DLD1 (cell line): ENCODE measurements around the gene LIPM.

Experiments used
- in situ Hi-C: cut with HindIII; loops from 2 replicates; pipeline ENCODE4 v1.10.0; 2017; ENCODE audit warnings: low sequenced_read_pairs

Gene LIPM

DNA sequence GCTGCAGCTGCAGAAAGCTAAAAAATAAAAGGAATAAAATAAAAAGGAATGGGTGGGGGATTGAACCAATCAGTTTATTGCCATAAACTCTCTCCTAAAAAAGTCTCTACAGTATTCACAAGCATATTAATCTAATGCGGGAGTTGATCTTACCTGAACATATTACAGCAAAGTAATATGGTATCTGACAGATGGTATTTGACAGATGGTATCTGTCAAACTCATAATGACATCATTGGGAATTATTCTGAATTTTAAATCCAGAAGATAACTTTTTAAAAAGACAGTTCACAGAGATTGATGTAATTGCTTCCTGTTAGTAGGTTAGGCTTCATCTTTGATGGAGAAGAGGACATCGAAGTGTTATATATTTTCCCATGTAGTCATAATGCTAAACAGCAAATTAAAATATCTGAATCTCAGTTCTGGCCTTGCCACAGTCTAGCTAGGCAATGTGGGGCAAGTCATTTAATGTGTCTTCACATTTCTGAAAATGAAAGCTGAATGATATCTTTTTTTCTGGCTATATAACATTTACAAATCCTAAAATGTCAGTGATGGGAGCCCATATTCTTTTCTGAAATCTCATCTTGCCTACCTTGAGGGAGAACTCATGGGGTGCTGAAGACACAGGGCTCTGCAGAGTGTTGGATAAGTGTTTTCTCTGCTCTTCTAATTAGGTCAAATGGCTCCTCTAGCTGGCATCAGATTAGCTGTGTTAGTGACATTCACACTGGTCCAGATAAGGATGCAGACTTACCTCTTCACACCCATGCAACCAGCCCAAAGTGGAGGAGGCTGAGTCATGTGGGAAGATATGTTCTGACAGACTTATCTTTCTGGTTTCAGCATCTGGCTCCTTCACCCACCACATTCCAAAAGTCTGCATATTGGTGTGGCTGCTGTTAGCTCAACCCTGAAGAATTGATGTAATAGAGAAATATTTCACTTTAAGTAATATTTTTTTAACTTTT, 2.1 kb upstream of the LIPM start:
- in situ Hi-C loops, result loop anchor here (10.0 kb wide), 1 partner anchor 236 kb away; no protein-coding TSS in a partner anchor

DNA sequence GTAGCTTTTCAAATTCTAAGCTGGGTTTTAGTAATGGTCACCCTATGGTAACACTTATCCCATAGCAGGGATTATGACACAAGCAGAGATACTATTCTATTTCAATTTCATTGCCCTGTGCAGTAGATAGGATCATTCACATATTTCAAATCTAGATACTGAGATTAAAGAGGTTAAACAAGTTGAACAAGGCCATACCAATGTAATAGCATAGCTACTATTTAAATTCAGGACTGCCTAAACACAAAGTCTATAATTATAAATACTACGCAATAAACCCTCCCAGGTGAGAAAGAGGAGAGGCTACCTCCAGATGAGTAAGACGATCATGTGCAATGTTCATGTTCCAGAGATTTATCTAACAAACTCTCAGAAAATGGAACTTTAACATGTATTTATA, 1.1 kb downstream of the LIPM start:
- in situ Hi-C loops, result loop anchor here (10.0 kb wide), 1 partner anchor 239 kb away; no protein-coding TSS in a partner anchor

DNA sequence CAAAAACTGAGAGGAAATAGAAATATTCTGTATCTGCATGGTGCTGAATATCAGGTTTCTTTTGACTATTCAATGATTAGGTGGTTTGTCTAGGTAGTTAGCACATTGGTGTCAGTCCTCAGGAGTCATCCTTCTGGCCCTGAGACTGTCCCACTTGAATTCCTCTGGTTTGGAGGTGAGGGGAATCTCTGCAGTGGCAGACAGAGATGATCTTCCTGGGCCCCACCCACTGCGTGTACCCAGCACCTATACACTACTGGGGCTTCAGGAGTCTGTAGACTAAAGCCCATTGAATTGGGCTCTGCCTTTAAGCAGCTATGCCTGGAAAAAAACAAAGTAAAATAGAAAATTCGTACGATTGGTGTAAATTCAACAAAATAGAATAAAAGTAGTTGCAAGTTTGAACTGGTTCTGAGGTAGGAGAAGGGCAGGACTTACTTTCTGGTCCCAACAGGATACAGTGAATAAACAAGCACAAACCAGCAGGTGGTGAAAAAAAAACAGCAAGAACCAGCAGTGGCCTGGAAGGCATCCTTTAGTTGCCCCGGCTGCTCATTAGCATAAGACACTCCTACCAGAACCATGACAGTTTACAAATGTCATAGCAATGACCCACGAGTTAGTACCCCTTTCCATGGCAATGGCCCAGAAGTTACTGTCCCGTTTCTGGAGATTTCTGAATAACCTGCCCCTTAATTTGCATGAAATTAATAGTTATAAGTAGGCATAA, 1.7 kb downstream of the LIPM start:
- in situ Hi-C loops, result loop anchor here (10.0 kb wide), 1 partner anchor 239 kb away; no protein-coding TSS in a partner anchor

GRCh38 chr10:88805361-88805760, 2.8 kb downstream of the LIPM start:
- in situ Hi-C loops, result loop anchor here (10.0 kb wide), 1 partner anchor 241 kb away; no protein-coding TSS in a partner anchor

GRCh38 chr10:88805924-88806323, 3.4 kb downstream of the LIPM start:
- in situ Hi-C loops, result loop anchor here (10.0 kb wide), 1 partner anchor 241 kb away; no protein-coding TSS in a partner anchor

GRCh38 chr10:88809621-88810020, 7.1 kb downstream of the LIPM start:
- in situ Hi-C loops, result loop anchor here (10.0 kb wide), 1 partner anchor 245 kb away; no protein-coding TSS in a partner anchor

DNA sequence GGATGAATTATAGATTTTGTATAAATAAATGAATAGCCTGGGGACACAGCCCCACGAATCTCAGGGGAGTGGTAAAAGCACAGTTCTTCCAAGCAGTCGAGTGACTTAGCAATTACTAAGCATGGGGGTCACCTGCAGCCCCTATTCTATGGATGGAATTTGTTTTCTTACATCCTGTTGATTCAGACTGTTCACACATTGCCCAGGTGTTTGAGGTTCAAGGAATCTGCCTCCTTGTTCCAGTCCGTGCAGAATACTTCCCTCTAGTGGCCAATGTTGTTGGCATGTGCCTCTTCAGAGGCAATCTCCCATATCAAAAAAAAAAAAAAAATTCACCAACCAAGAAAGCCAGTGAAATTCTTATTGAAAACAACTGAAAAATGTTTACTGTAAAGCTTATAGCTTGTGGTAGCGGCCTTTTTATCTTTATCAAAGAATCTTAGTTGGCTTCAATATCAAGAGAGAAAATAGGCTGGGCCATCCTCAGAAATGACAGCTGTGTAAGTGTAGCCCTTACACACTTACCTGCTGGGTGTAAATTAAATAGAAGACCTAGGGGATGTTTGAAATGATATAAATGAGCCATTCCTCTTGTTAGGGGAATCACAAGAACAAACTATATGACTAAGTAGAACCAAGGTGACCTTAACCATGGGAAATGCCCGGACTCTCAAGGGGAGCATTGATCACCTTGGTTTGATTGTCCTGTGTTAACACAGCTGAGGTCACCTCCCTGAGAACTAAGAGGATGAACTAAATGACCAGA, 7.8 kb downstream of the LIPM start:
- in situ Hi-C loops, result no loop called here

DNA sequence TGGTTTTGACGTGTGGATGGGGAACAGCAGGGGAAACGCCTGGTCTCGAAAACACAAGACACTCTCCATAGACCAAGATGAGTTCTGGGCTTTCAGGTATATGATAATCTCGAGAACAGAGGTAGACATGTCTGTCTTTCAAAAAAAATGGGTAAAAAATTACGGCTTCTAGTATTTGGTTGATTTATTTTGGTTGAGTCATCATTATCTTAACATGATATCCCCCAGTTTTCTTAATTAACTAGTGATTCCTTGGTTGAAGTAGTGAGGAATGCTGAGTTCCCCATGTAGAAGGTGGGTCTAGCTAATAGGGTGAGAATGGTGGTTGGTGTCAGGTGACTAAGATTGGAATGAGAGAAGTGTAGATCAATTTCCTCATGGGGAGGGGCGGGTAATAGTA, 10.7 kb downstream of the LIPM start:
- in situ Hi-C loops, result no loop called here

DNA sequence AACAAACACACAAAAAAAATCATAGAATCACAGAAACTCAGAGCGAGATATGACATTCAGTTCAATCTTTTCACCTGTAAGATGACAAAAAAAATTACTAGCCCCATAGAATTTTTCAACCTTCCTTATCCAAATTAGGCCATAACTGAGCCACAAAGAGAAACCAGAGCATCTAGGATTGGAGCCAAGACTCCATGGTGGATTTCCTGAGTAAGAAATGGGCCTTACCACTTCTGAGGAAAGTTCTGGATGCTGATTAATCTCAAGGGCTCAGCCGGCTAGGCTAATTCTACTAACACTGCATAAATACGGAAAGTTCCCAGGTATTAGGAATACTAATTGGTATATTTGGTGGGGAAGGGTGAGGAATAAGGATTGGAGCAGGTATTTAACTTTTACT, 16.8 kb downstream of the LIPM start:
- in situ Hi-C loops, result no loop called here

DNA sequence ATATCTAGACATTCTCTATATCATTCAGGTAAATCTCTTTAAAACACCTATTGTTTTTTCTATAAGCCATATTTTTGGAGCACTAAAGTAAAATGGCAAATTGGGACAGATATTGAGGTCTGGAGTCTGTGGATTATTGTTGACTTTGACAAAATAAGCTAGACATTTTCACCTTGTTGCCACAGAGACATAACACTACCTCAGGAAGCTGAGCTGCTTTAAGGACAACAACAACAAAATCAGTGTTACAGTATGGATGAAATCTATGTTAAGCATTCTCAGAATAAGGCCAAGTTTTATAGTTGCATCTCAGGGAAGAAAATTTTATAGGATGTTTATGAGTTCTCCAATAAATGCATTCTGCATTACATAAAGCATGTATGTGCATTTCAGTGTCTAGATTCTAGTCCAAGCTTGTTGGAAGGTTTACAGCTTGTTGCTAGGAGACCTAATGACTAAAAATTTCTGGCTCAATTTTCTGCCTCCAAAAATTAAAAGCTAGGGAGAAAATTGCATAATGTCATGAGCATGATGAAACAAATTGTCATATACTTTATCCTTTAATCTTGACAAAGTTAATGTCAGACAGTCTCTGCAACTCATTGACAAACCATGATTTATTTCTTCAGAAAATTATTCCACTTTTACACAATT, 18.3 kb downstream of the LIPM start:
- in situ Hi-C loops, result no loop called here

DNA sequence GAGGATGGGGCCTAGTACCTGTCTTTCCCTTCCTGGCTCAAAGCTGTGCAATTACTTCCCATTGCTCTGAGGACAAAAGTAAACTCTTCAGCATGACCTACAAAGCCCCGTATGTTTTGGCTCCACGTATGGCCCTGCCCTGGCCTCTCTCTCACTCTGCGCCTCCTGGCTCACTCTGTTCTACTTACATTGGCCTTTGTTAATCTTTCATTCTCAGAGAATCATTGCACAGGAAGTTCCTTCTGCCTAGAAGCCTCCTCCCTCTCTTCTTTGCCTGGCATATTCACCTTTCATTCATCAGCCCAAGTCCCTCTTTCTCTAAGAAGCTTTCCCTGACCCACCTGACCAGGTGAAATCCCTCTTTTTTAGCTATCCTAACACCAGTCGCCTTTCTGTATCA, 23.9 kb downstream of the LIPM start:
- in situ Hi-C loops, result loop anchor here (25.0 kb wide), 1 partner anchor 386 kb away; the partner anchor contains the start of gene CH25H

DNA sequence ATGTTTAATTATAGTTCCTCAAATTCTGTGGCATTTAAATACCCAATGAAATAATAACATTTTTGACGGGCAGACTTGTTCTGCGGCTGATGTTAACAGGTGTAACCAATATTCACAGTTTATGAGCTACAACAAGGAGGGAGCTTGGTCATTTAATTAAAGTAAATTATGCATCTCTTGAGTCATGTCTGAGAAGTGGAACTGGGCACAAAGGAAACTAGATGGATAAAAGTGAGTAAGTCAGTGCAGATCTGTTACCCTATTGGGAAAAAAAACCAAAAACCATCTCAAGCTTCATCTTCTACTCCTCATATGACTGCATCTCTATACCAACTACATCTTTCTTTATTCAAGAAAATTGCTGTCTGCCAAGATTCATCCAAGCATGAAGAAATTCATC, 25.1 kb downstream of the LIPM start:
- in situ Hi-C loops, result loop anchor here (25.0 kb wide), 1 partner anchor 385 kb away; the partner anchor contains the start of gene CH25H

GRCh38 chr10:88828310-88828709, 25.8 kb downstream of the LIPM start:
- in situ Hi-C loops, result loop anchor here (25.0 kb wide), 1 partner anchor 384 kb away; the partner anchor contains the start of gene CH25H

- in situ Hi-C loops, result loop anchor here (25.0 kb wide), 1 partner anchor 382 kb away; the partner anchor contains the start of gene CH25H
These were observed 28.2 kb downstream of the LIPM start for GRCh38 chr10:88830643-88831268.

DNA sequence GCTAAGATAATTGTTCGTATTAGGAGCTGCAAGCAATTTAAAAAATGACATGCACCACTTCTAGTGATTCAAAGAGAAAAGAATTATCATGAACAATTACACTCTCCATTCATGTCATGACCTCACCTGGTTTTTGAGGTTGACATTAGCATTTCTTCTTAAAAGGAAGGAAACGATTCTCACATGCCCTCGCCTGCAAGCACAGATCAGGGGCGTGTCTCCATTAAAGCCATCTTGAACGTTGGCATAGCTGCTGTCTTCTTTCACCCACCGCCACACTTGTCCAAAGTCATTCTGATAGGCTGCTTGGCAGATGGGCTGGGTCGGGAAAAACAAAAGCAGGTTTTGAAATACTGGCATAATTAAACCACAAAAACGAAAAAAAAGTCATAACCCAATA, 29.2 kb downstream of the LIPM start:
- in situ Hi-C loops, result loop anchor here (25.0 kb wide), 1 partner anchor 381 kb away; the partner anchor contains the start of gene CH25H

- in situ Hi-C loops, result loop anchor here (25.0 kb wide), 1 partner anchor 380 kb away; the partner anchor contains the start of gene CH25H
These were observed 29.8 kb downstream of the LIPM start for GRCh38 chr10:88832376-88832775.

- in situ Hi-C loops, result loop anchor here (25.0 kb wide), 1 partner anchor 379 kb away; the partner anchor contains the start of gene CH25H
These were observed 30.6 kb downstream of the LIPM start for GRCh38 chr10:88833156-88833555.

DNA sequence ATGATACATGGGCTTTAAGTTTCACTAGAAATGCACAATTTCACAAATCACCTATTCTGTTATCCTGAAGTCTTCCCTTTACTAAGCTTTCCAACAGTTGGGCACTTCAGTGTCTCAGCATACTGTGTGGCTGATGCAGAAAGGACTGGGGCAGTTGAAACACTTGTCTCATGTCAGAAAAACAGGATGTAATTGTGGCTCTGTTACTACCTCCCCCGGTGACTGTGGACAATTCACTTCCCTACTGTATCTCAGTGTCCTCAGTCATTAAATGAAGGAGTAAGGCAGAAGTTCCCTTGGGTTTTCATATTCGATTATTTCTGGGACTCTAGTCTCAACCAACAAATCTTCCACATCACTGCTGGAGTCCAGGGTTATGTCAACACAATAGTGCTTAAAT, 31.2 kb downstream of the LIPM start:
- in situ Hi-C loops, result loop anchor here (25.0 kb wide), 1 partner anchor 379 kb away; the partner anchor contains the start of gene CH25H
